OCI-LY3 (cell line): ENCODE results near the gene SPATC1L.

Experiments
- H2AFZ ChIP-seq: fragments of 200-600, 300-600 bp; shearing (Covaris generic); 2 replicates; pipeline ENCODE4 v1.6.0; 2014; ENCODE audit warnings: antibody characterized with exemption, low read depth, low read length
- H3K27ac ChIP-seq: fragments of 200-600, 300-600 bp; sonication (generic); 2 replicates; pipeline ENCODE4 v1.5.1; 2014; ENCODE audit warnings: mild to moderate bottlenecking, low read length, moderate library complexity, mixed read lengths
- H3K27me3 ChIP-seq: fragments of 200-600, 300-600 bp; sonication (generic); 2 replicates; pipeline ENCODE4 v1.6.1; 2014; ENCODE audit warnings: low read depth, low read length, mixed read lengths
- H3K36me3 ChIP-seq: fragments of 200-600, 300-600 bp; sonication (generic); replicated peaks from 2 replicates; pipeline ENCODE3; 2014; ENCODE audit warnings: low read depth, low read length, mixed read lengths
- H3K4me1 ChIP-seq: fragments of 300-600, 200-600 bp; sonication (generic); 2 replicates; pipeline ENCODE4 v1.6.1; 2014; ENCODE audit warnings: low read length, mixed read lengths
- H3K4me2 ChIP-seq: fragments of 200-600, 300-600 bp; sonication (generic); 2 replicates; pipeline ENCODE4 v1.6.1; 2014; ENCODE audit warnings: low read length, mixed read lengths
- H3K4me3 ChIP-seq: fragments of 300-600, 200-600 bp; sonication (generic); 2 replicates; pipeline ENCODE4 v1.5.1; 2014; ENCODE audit warnings: antibody characterized with exemption, mild to moderate bottlenecking, low read length, moderate library complexity
- H3K79me2 ChIP-seq: fragments of 300-600, 200-600 bp; shearing (Covaris generic); 2 replicates; pipeline ENCODE4 v1.6.1; 2014; ENCODE audit warnings: mild to moderate bottlenecking, low read length, mixed read lengths
- H3K9ac ChIP-seq: fragments of 300-600, 200-600 bp; shearing (Covaris generic); 2 replicates; pipeline ENCODE4 v1.6.0; 2014; ENCODE audit warnings: mild to moderate bottlenecking, low read length, moderate library complexity
- H3K9me3 ChIP-seq: fragments of 200-600, 300-600 bp; shearing (Covaris generic); 2 replicates; pipeline ENCODE4 v1.6.1; 2014; ENCODE audit warnings: low read length, mixed read lengths; ENCODE audit not compliant: insufficient read depth
- H4K20me1 ChIP-seq: fragments of 200-600, 300-600 bp; sonication (generic); 2 replicates; pipeline ENCODE4 v1.6.1; 2016; ENCODE audit warnings: low read length, mixed read lengths; ENCODE audit not compliant: insufficient read depth
- CTCF ChIP-seq: fragments of 200-600, 300-600 bp; sonication (generic); IDR thresholded peaks from 2 replicates; pipeline ENCODE4 v1.5.1; 2014; ENCODE audit warnings: antibody characterized with exemption, low read length, low read depth
- EZH2phosphoT487 ChIP-seq: fragments of 200-600 bp; shearing (Covaris generic); IDR thresholded peaks from 2 replicates; pipeline ENCODE4 v1.6.1; 2018; ENCODE audit warnings: antibody characterized with exemption, mixed run types, low read depth

SPATC1L gene

GRCh38 chr21:46181953-46182547 lies 2.2 kb downstream of the SPATC1L start:
- Histone ChIP-seq H3K4me3 (no peak overlapping the region), H3K79me2 (no peaks in the 10 kb centered on the region), H3K27me3 (no peaks in the 10 kb centered on the region), H3K4me2 (no peak overlapping the region), H3K4me1 (no peaks in the 10 kb centered on the region), H4K20me1 (no peaks in the 10 kb centered on the region), H3K36me3 (no peaks in the 10 kb centered on the region), H3K9me3 (no peaks in the 10 kb centered on the region), H2AFZ (no peak overlapping the region), H3K9ac (no peak overlapping the region), H3K27ac (no peak overlapping the region)
- TF ChIP-seq CTCF (no peak), EZH2phosphoT487 (no peak)

- no peaks in the 10 kb centered on the region for H3K27me3 ChIP-seq
- H3K9ac ChIP-seq, result no peak overlapping the region
- H4K20me1 ChIP-seq, result no peaks in the 10 kb centered on the region
- H3K4me3 ChIP-seq, result no peak overlapping the region
- no peaks in the 10 kb centered on the region for H3K9me3 ChIP-seq
- no peak overlapping the region for H2AFZ ChIP-seq
- no peaks in the 10 kb centered on the region for H3K36me3 ChIP-seq
- no peaks in the 10 kb centered on the region for H3K79me2 ChIP-seq
- no peak overlapping the region for H3K4me2 ChIP-seq
- no peaks in the 10 kb centered on the region for H3K4me1 ChIP-seq
- TF ChIP-seq EZH2phosphoT487 (no peak), CTCF (no peak)
- H3K27ac ChIP-seq, result no peak overlapping the region
Measured at GRCh38 chr21:46181436-46181835, 2.8 kb downstream of the SPATC1L start.

DNA sequence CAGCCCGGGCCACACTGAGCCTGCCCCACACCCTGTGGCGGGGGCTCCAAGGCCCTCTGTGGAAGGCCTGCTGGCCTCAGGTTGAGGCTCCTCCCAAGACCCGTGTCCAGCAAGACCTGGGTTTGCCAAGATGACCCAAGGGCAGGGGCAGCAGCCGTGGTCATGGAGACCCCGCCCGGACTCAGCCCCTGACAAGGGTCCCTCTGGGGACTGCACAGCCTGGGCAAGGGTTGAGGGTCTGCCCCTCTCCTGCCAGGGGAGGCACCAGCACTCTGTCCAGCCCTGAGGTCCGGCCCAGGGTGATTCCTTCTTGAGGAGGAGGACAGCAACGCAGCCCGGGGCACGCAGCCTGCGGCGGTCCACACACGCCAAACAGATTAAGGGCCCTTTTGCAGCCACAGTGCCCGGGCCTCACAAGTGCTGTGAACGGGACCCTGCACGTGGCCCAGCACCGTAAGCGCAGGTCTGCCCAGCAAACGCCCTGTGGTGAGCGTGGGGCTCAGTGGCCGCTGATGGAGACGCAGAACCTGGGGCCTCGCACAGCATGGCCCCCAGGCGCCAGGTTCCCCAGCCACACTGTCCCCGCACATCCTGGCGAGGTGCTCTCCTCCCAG lies 3.4 kb downstream of the SPATC1L start:
- Histone ChIP-seq H3K4me2 (no peak overlapping the region), H3K9ac (no peak overlapping the region)
- TF ChIP-seq CTCF (no peak), EZH2phosphoT487 (no peak)

DNA sequence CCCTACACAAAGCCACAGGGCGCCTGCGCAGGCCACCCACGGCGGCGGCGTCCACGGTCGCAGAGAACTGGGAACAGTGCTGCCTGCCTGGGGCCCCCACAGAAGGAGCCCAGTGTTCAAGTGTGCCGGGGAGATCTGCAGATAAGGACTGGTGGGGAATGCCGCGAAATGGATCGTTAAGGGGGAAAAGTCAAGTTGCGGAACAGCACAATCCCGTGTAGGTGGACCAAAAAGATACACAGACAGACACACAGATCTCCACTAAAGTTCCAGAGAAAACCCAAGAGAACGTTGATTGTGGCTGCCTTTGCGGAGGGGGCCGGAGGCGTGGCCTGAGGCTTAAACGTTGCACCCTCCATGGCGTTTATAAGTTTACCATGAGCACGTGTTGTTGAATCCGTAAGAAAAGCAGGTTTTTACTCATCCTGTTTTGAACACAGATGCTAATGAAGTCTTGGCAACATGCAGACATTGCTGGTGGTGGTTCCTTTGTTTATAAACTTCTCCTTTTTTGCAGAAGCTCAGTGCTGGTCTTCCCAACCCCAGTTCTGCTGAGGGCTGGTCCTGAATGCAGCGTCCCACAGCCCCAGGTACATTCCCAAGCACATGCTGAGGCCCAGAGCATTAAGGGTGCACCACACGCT lies 4.1 kb downstream of the SPATC1L start:
- TF ChIP-seq EZH2phosphoT487, result no peak
- no peak for TF ChIP-seq CTCF
- H4K20me1 ChIP-seq, result no peaks in the 10 kb centered on the region
- no peaks in the 10 kb centered on the region for H3K27me3 ChIP-seq
- H3K79me2 ChIP-seq, result no peaks in the 10 kb centered on the region
- no peaks in the 10 kb centered on the region for H3K4me1 ChIP-seq
- no peak overlapping the region for H3K27ac ChIP-seq
- H2AFZ ChIP-seq, result no peak overlapping the region
- no peaks in the 10 kb centered on the region for H3K9me3 ChIP-seq
- H3K9ac ChIP-seq, result no peak overlapping the region
- no peak overlapping the region for H3K4me2 ChIP-seq
- no peak overlapping the region for H3K4me3 ChIP-seq
- H3K36me3 ChIP-seq, result no peaks in the 10 kb centered on the region

More for the DNA sequence above, 3.4 kb downstream of the SPATC1L start:
- Histone ChIP-seq H2AFZ (no peak overlapping the region), H4K20me1 (no peaks in the 10 kb centered on the region), H3K27me3 (no peaks in the 10 kb centered on the region), H3K27ac (no peak overlapping the region), H3K4me3 (no peak overlapping the region), H3K36me3 (no peaks in the 10 kb centered on the region), H3K4me1 (no peaks in the 10 kb centered on the region), H3K79me2 (no peaks in the 10 kb centered on the region), H3K9me3 (no peaks in the 10 kb centered on the region)
